ENCODE measurements around the gene FDXR.
"Not testable (repeated sequence)": the region's sequence is repeated elsewhere in the genome, so short reads cannot be mapped to it uniquely, and the experiment has no call there.

FDXR gene

GRCh38 chr17:74916851-74917199 lies 44.0 kb upstream of the FDXR start:
- Histone ChIP-seq H3K4me3 (ENCODE audit: low read depth in 1 of 5, low read length in 5 of 5) (no peak overlapping the region), H3K36me3 (ENCODE audit: control insufficient read depth in 5 of 5, insufficient read depth in 5 of 5, low read length in 5 of 5) (no peaks in the 10 kb centered on the region), H3K9ac (ENCODE audit: low read length in 5 of 5) (no peak overlapping the region), H3K27me3 (ENCODE audit: control insufficient read depth in 5 of 5, insufficient read depth in 4 of 5, low read length in 5 of 5) (peaks cover 28 to 59% (median 44%) of the 10 kb centered on the region in 5 donors), H3K9me3 (ENCODE audit: control insufficient read depth in 5 of 5, low read length in 5 of 5) (peaks cover 0 to 2% (median 0%) of the 10 kb centered on the region in 5 donors), H3K4me1 (ENCODE audit: control insufficient read depth in 5 of 5, insufficient read depth in 5 of 5, low read length in 5 of 5) (peaks cover 0 to 17% (median 3%) of the 10 kb centered on the region in 5 donors), H3K27ac (ENCODE audit: low read depth, low read length) (no peak overlapping the region)

DNA sequence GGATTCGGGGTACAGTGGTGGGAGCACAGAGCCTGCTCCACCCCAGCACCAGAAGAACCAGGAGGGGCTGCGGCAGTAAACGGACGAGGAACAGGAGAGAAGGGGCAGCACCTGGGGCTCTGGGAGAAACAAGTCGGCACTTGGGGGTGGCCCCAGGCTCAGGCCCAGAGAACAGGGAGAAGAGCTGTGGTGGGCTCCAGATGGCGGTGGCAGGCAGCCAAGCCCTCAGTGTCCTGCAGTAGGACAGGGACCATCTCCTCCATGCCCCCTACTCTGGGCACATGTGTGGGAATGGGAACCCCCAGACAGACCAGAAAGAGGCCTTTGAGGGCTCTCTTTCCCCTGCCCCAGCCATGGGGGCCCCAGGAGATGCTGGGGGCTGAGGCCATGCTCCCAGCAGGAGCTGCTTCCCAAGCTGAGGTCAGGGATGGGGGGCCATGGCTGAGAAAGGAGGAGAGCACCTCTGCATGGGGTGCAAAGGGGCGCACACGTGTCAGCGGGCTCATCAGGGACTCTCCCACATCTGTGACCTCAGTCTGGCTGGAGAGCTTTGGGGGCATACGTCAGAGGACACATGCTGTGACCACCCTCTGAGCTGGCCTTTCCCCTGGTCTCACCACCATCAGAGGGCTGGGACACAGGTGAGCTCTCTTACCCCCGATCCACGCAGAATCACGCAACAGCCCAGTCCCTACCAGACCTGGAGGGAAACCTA lies 43.5 kb upstream of the FDXR start:
- no peak overlapping the region for H3K9ac ChIP-seq (ENCODE audit: low read length in 5 of 5)
- no peak overlapping the region for H3K27ac ChIP-seq (ENCODE audit: low read depth, low read length)
- peaks cover 0 to 17% (median 3%) of the 10 kb centered on the region in 5 donors for H3K4me1 ChIP-seq (ENCODE audit: control insufficient read depth in 5 of 5, insufficient read depth in 5 of 5, low read length in 5 of 5)
- peaks cover 0 to 2% (median 0%) of the 10 kb centered on the region in 5 donors for H3K9me3 ChIP-seq (ENCODE audit: control insufficient read depth in 5 of 5, low read length in 5 of 5)
- no peak overlapping the region for H3K4me3 ChIP-seq (ENCODE audit: low read depth in 1 of 5, low read length in 5 of 5)
- H3K36me3 ChIP-seq (ENCODE audit: control insufficient read depth in 5 of 5, insufficient read depth in 5 of 5, low read length in 5 of 5): no peaks in the 10 kb centered on the region
- peaks cover 23 to 54% (median 39%) of the 10 kb centered on the region in 5 donors for H3K27me3 ChIP-seq (ENCODE audit: control insufficient read depth in 5 of 5, insufficient read depth in 4 of 5, low read length in 5 of 5)

GRCh38 chr17:74911423-74911822 lies 38.6 kb upstream of the FDXR start:
- not testable (repeated sequence) for H3K4me1 ChIP-seq (ENCODE audit: control insufficient read depth in 5 of 5, insufficient read depth in 5 of 5, low read length in 5 of 5); H3K27ac ChIP-seq (ENCODE audit: low read depth, low read length)

GRCh38 chr17:74909097-74909496 lies 36.3 kb upstream of the FDXR start:
- not testable (repeated sequence) for H3K27me3 ChIP-seq (ENCODE audit: control insufficient read depth in 5 of 5, insufficient read depth in 4 of 5, low read length in 5 of 5)

More at GRCh38 chr17:74911423-74911822, 38.6 kb upstream of the FDXR start:
- H3K9me3 ChIP-seq (ENCODE audit: control insufficient read depth in 5 of 5, low read length in 5 of 5); H3K9ac ChIP-seq (ENCODE audit: low read length in 5 of 5); H3K4me3 ChIP-seq (ENCODE audit: low read depth in 1 of 5, low read length in 5 of 5); H3K36me3 ChIP-seq (ENCODE audit: control insufficient read depth in 5 of 5, insufficient read depth in 5 of 5, low read length in 5 of 5): not testable (repeated sequence)
- H3K27me3 ChIP-seq (ENCODE audit: control insufficient read depth in 5 of 5, insufficient read depth in 4 of 5, low read length in 5 of 5): peaks cover 5 to 13% (median 8%) of the 10 kb centered on the region in 5 donors

DNA sequence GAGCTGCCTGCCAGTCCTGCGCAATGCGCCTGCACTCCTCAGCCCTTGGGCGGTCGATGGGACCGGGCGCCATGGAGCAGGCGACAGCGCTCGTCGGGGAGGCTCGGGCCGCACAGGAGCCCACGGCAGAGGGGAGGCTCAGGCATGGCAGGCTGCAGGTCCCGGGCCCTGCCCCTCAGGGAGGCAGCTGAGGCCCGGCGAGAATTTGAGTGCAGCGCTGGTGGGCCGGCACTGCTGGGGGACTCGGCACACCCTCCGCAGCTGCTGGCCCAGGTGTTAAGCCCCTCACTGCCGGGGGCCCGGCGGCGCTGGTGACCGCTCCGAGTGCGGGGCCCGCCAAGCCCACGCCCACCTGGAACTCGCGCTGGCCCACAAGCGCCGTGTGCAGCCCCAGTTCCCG lies 34.2 kb upstream of the FDXR start:
- H3K27me3 ChIP-seq (ENCODE audit: control insufficient read depth in 5 of 5, insufficient read depth in 4 of 5, low read length in 5 of 5): peaks cover 12 to 18% (median 15%) of the 10 kb centered on the region in 5 donors
- no peak overlapping the region for H3K9ac ChIP-seq (ENCODE audit: low read length in 5 of 5)
- no peak overlapping the region for H3K4me3 ChIP-seq (ENCODE audit: low read depth in 1 of 5, low read length in 5 of 5)
- H3K4me1 ChIP-seq (ENCODE audit: control insufficient read depth in 5 of 5, insufficient read depth in 5 of 5, low read length in 5 of 5): no peaks in the 10 kb centered on the region
- H3K9me3 ChIP-seq (ENCODE audit: control insufficient read depth in 5 of 5, low read length in 5 of 5): no peaks in the 10 kb centered on the region
- H3K36me3 ChIP-seq (ENCODE audit: control insufficient read depth in 5 of 5, insufficient read depth in 5 of 5, low read length in 5 of 5): no peaks in the 10 kb centered on the region
- no peak overlapping the region for H3K27ac ChIP-seq (ENCODE audit: low read depth, low read length)

More at GRCh38 chr17:74909097-74909496, 36.3 kb upstream of the FDXR start:
- not testable (repeated sequence) for H3K4me1 ChIP-seq (ENCODE audit: control insufficient read depth in 5 of 5, insufficient read depth in 5 of 5, low read length in 5 of 5); H3K27ac ChIP-seq (ENCODE audit: low read depth, low read length); H3K9me3 ChIP-seq (ENCODE audit: control insufficient read depth in 5 of 5, low read length in 5 of 5); H3K4me3 ChIP-seq (ENCODE audit: low read depth in 1 of 5, low read length in 5 of 5); H3K9ac ChIP-seq (ENCODE audit: low read length in 5 of 5); H3K36me3 ChIP-seq (ENCODE audit: control insufficient read depth in 5 of 5, insufficient read depth in 5 of 5, low read length in 5 of 5)

DNA sequence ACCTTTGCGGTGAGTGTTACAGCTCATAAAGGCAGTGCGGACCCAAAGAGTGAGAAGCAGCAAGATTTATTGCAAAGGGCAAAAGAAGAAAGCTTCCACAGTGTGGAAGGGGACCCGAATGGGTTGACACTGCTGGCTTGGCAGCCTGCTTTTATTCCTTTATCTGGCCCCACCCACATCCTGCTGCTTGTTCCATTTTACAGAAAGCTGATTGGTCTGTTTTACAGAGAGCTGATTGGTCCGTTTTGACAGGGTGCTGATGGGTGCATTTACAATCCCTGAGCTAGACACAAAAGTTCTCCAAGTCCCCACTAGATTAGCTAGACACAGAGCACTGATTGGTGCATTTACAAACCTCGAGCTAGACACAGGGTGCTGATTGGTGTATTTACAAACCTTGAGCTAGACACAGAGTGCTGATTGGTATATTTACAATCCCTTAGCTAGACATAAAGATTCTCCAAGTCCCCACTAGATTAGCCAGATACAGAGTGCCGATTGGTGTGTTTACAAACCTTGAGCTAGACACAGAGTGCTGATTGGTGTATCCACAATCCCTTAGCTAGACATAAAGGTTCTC lies 33.5 kb upstream of the FDXR start:
- not testable (repeated sequence) for H3K9ac ChIP-seq (ENCODE audit: low read length in 5 of 5); H3K4me3 ChIP-seq (ENCODE audit: low read depth in 1 of 5, low read length in 5 of 5); H3K4me1 ChIP-seq (ENCODE audit: control insufficient read depth in 5 of 5, insufficient read depth in 5 of 5, low read length in 5 of 5); H3K27ac ChIP-seq (ENCODE audit: low read depth, low read length); H3K36me3 ChIP-seq (ENCODE audit: control insufficient read depth in 5 of 5, insufficient read depth in 5 of 5, low read length in 5 of 5); H3K9me3 ChIP-seq (ENCODE audit: control insufficient read depth in 5 of 5, low read length in 5 of 5)
- peaks cover 13 to 24% (median 18%) of the 10 kb centered on the region in 5 donors for H3K27me3 ChIP-seq (ENCODE audit: control insufficient read depth in 5 of 5, insufficient read depth in 4 of 5, low read length in 5 of 5)

GRCh38 chr17:74904687-74905409 lies 32.1 kb upstream of the FDXR start:
- no peaks in the 10 kb centered on the region for H3K36me3 ChIP-seq (ENCODE audit: control insufficient read depth in 5 of 5, insufficient read depth in 5 of 5, low read length in 5 of 5)
- H3K27ac ChIP-seq (ENCODE audit: low read depth, low read length): no peak overlapping the region
- no peaks in the 10 kb centered on the region for H3K9me3 ChIP-seq (ENCODE audit: control insufficient read depth in 5 of 5, low read length in 5 of 5)
- no peaks in the 10 kb centered on the region for H3K4me1 ChIP-seq (ENCODE audit: control insufficient read depth in 5 of 5, insufficient read depth in 5 of 5, low read length in 5 of 5)
- no peak overlapping the region for H3K9ac ChIP-seq (ENCODE audit: low read length in 5 of 5)
- H3K4me3 ChIP-seq (ENCODE audit: low read depth in 1 of 5, low read length in 5 of 5): no peak overlapping the region
- H3K27me3 ChIP-seq (ENCODE audit: control insufficient read depth in 5 of 5, insufficient read depth in 4 of 5, low read length in 5 of 5): peaks cover 13 to 25% (median 24%) of the 10 kb centered on the region in 5 donors

- Histone ChIP-seq H3K9ac (ENCODE audit: low read length in 5 of 5) (no peak overlapping the region), H3K4me3 (ENCODE audit: low read depth in 1 of 5, low read length in 5 of 5) (no peak overlapping the region), H3K9me3 (ENCODE audit: control insufficient read depth in 5 of 5, low read length in 5 of 5) (no peaks in the 10 kb centered on the region), H3K27me3 (ENCODE audit: control insufficient read depth in 5 of 5, insufficient read depth in 4 of 5, low read length in 5 of 5) (peaks cover 11 to 25% (median 24%) of the 10 kb centered on the region in 5 donors), H3K4me1 (ENCODE audit: control insufficient read depth in 5 of 5, insufficient read depth in 5 of 5, low read length in 5 of 5) (no peaks in the 10 kb centered on the region), H3K36me3 (ENCODE audit: control insufficient read depth in 5 of 5, insufficient read depth in 5 of 5, low read length in 5 of 5) (no peaks in the 10 kb centered on the region), H3K27ac (ENCODE audit: low read depth, low read length) (no peak overlapping the region)
These were observed 30.9 kb upstream of the FDXR start for GRCh38 chr17:74903671-74904070.

- H3K27me3 ChIP-seq (ENCODE audit: control insufficient read depth in 5 of 5, insufficient read depth in 4 of 5, low read length in 5 of 5): peaks cover 11 to 25% (median 24%) of the 10 kb centered on the region in 5 donors
These were observed 30.2 kb upstream of the FDXR start for GRCh38 chr17:74903034-74903433.

More at GRCh38 chr17:74903034-74903433, 30.2 kb upstream of the FDXR start:
- H3K9me3 ChIP-seq (ENCODE audit: control insufficient read depth in 5 of 5, low read length in 5 of 5): no peaks in the 10 kb centered on the region
- H3K36me3 ChIP-seq (ENCODE audit: control insufficient read depth in 5 of 5, insufficient read depth in 5 of 5, low read length in 5 of 5): no peaks in the 10 kb centered on the region
- no peak overlapping the region for H3K4me3 ChIP-seq (ENCODE audit: low read depth in 1 of 5, low read length in 5 of 5)
- H3K9ac ChIP-seq (ENCODE audit: low read length in 5 of 5): no peak overlapping the region
- H3K4me1 ChIP-seq (ENCODE audit: control insufficient read depth in 5 of 5, insufficient read depth in 5 of 5, low read length in 5 of 5): no peaks in the 10 kb centered on the region
- H3K27ac ChIP-seq (ENCODE audit: low read depth, low read length): no peak overlapping the region

Data from subcutaneous abdominal adipose tissue (tissue), 5 donors.